Measurements from ENCODE around the gene MXD3. TPM values are rescaled to one million over a fixed set of nuclear protein-coding genes. Genes with fewer than 3 reads are reported as not detected.

The MXD3 gene
- total and polyA plus RNA-seq, 10 of the 15 experiments (the other 5 are each of a cell fraction or from before 2014, with no cell fraction given) = 0.24 to 29.8 (median 13.5) TPM

DNA sequence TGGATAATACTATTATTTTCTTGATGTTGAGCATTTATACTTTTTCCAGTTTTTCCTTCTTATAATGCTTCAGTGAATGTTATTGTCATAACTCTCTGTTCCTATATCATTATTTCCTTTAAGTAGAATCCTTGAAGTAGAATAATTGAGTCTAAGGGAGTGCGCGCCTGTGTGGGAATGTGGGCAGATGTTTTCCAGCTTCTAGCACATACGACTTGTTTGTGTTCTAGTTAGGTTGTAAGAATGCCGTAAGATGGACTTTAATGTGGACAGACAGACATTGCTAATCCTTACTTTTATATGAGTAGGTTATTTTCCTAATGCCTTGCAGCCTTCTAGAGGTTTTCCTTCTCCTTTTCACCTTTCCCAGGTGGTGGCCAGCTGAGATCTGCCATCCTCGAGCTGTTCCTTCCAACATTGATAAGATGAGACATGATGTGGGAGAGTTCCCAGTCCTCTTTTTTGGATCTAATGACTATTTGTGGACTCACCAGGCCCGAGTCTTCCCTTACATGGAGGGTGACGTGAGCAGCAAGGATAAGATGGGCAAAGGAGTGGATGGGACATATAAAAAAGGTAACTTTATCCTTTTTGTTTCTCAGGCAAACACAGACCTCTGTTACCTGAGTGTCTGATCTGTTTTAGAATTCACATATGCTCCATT lies 42.3 kb downstream of the MXD3 start (continued):
- TF ChIP-seq PAX8 (IDR thresholded peaks at IDR 0.05) (no peak), ZBED1 (IDR thresholded peaks at IDR 0.05; ENCODE audit: borderline replicate concordance) (no peak), POLR2A (IDR thresholded peaks at IDR 0.05; ENCODE audit: low read depth, low read length) (no peak), ZNF24 (IDR thresholded peaks at IDR 0.05) (no peak), MEF2A (IDR thresholded peaks at IDR 0.05; ENCODE audit: insufficient read depth, low read depth, low read length) (no peak)
- TF ChIP-seq, protein P1, sequence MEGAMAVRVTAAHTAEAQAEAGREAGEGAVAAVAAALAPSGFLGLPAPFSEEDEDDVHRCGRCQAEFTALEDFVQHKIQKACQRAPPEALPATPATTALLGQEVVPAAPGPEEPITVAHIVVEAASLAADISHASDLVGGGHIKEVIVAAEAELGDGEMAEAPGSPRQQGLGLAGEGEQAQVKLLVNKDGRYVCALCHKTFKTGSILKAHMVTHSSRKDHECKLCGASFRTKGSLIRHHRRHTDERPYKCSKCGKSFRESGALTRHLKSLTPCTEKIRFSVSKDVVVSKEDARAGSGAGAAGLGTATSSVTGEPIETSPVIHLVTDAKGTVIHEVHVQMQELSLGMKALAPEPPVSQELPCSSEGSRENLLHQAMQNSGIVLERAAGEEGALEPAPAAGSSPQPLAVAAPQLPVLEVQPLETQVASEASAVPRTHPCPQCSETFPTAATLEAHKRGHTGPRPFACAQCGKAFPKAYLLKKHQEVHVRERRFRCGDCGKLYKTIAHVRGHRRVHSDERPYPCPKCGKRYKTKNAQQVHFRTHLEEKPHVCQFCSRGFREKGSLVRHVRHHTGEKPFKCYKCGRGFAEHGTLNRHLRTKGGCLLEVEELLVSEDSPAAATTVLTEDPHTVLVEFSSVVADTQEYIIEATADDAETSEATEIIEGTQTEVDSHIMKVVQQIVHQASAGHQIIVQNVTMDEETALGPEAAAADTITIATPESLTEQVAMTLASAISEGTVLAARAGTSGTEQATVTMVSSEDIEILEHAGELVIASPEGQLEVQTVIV (IDR thresholded peaks at IDR 0.05; ENCODE audit: borderline replicate concordance, partially characterized antibody) = no peak
- TF ChIP-seq, protein P2, sequence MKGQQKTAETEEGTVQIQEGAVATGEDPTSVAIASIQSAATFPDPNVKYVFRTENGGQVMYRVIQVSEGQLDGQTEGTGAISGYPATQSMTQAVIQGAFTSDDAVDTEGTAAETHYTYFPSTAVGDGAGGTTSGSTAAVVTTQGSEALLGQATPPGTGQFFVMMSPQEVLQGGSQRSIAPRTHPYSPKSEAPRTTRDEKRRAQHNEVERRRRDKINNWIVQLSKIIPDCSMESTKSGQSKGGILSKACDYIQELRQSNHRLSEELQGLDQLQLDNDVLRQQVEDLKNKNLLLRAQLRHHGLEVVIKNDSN (IDR thresholded peaks at IDR 0.05; ENCODE audit: borderline replicate concordance, extremely low read length, insufficient read depth, low read depth, low read length) = no peak

DNA sequence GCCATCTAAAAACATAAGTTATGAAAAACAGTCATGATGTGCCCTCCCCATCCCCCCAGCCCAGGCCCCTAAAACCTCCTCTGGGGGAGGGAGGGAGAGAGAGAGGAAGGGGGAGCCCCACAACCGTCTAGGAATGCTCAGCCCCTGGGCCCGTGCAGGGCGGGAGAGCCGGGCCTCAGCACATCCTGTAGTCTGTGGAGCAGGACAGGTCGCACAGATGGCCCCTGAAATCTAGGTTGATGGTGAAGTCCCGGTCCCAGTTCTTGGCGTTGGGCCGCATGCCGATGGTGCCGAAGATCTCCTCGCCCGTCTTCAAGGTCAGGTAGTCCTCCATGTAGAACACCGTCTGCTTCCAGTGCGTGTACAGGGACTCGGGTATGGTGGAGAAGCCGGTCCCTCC lies 46.3 kb downstream of the MXD3 start:
- intact Hi-C loops (cut with micrococcal nuclease; ENCODE audit: unreplicated experiment) (no loop called here), in situ Hi-C loops (cut with MboI) (no loop called here)
- CTCF ChIA-PET = no interaction called here
- Histone ChIP-seq H3K9ac (ENCODE audit: control insufficient read depth, insufficient read depth, low read length) (no peak overlapping the region), H3K27ac (ENCODE audit: control insufficient read depth, insufficient read depth) (no peak overlapping the region), H3K4me3 (no peak overlapping the region), H3K79me2 (ENCODE audit: control insufficient read depth, insufficient read depth, low read length) (no peaks in the 10 kb centered on the region), H3K4me2 (ENCODE audit: control insufficient read depth, insufficient read depth) (no peak overlapping the region), H4K20me1 (ENCODE audit: control insufficient read depth, insufficient read depth) (no peaks in the 10 kb centered on the region), H3K27me3 (replicated peaks in 1 of 2; ENCODE audit: control insufficient read depth in 2 of 2, insufficient read depth in 2 of 2, low read length in 1 of 2) (no peaks in the 10 kb centered on the region), H3K4me1 (ENCODE audit: control insufficient read depth, insufficient read depth, low read length) (no peaks in the 10 kb centered on the region), H3K9me3 (replicated peaks; ENCODE audit: control insufficient read depth, insufficient read depth, low read length) (no peaks in the 10 kb centered on the region), H2AFZ (ENCODE audit: control insufficient read depth, low read depth, low read length) (no peak overlapping the region), H3K36me3 (ENCODE audit: control insufficient read depth in 2 of 2, insufficient read depth in 2 of 2, low read length in 1 of 2) (peaks cover 11 to 23% of the 10 kb centered on the region in 2 experiments)
- TF ChIP-seq WRNIP1 (IDR thresholded peaks at IDR 0.05; ENCODE audit: borderline replicate concordance, low read depth, low read length) (no peak), SMC3 (IDR thresholded peaks at IDR 0.05; ENCODE audit: borderline replicate concordance, low read length) (no peak), POU2F2 (IDR thresholded peaks at IDR 0.05; ENCODE audit: borderline replicate concordance, low read depth, low read length) (no peak)
- TF ChIP-seq, protein P3, sequence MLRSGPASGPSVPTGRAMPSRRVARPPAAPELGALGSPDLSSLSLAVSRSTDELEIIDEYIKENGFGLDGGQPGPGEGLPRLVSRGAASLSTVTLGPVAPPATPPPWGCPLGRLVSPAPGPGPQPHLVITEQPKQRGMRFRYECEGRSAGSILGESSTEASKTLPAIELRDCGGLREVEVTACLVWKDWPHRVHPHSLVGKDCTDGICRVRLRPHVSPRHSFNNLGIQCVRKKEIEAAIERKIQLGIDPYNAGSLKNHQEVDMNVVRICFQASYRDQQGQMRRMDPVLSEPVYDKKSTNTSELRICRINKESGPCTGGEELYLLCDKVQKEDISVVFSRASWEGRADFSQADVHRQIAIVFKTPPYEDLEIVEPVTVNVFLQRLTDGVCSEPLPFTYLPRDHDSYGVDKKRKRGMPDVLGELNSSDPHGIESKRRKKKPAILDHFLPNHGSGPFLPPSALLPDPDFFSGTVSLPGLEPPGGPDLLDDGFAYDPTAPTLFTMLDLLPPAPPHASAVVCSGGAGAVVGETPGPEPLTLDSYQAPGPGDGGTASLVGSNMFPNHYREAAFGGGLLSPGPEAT (IDR thresholded peaks at IDR 0.05; ENCODE audit: low read depth) = no peak
- TF ChIP-seq, protein P4, sequence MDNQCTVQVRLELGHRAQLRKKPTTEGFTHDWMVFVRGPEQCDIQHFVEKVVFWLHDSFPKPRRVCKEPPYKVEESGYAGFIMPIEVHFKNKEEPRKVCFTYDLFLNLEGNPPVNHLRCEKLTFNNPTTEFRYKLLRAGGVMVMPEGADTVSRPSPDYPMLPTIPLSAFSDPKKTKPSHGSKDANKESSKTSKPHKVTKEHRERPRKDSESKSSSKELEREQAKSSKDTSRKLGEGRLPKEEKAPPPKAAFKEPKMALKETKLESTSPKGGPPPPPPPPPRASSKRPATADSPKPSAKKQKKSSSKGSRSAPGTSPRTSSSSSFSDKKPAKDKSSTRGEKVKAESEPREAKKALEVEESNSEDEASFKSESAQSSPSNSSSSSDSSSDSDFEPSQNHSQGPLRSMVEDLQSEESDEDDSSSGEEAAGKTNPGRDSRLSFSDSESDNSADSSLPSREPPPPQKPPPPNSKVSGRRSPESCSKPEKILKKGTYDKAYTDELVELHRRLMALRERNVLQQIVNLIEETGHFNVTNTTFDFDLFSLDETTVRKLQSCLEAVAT (IDR thresholded peaks at IDR 0.05) = no peak
- FAIRE-seq (no peak), ATAC-seq (no peak), DNase-seq (ENCODE audit: low read depth, low spot score) (no peak)
- POLR2A ChIA-PET = no interaction called here
- RAD21 ChIA-PET (ENCODE audit: unreplicated experiment) = interaction anchor here (1.2 kb wide), 1 partner anchor 152 kb away, joined by 3 read pairs; no protein-coding TSS in a partner anchor
- BruUV-seq (replicated peaks) = no TSS peak
- SMC1A ChIA-PET (ENCODE audit: uncharacterized antibody, unreplicated experiment) = interaction anchor here (1.5 to 1.9 kb wide), 3 partner anchors 8 to 152 kb away, joined by 3 to 5 read pairs (median 3); no protein-coding TSS in a partner anchor
- WGBS (ENCODE audit: insufficient coverage, insufficient replicate concordance, low lambda C conversion rate, missing lambda C conversion rate) = 97% methylated on average over 16 of the region's 16 CpGs

Data from GM12878 (cell line).